Breast epithelium (tissue), 3 donors: Measurements from ENCODE around the gene PDLIM4.

Experiments
- CTCF ChIP-seq, 3 donors: fragments of 450-650 bp; IDR thresholded peaks; one replicate each; pipeline ENCODE4 v1.5.1; 2016 to 2017; ENCODE audit warnings: antibody characterized with exemption in 3 of 3, mild to moderate bottlenecking in 3 of 3, moderate library complexity in 3 of 3
- POLR2A ChIP-seq: fragments of 450-650 bp; IDR thresholded peaks from one replicate; pipeline ENCODE4 v1.6.1; 2016; ENCODE audit warnings: antibody characterized with exemption, mild to moderate bottlenecking, moderate library complexity
- POLR2AphosphoS5 ChIP-seq, 3 donors: sonication (generic); formaldehyde crosslinking; IDR thresholded peaks; one replicate each; pipeline ENCODE4 v1.6.1; 2017; ENCODE audit warnings: antibody characterized with exemption in 3 of 3

- TF ChIP-seq CTCF (IDR thresholded peaks at IDR 0.05): no peak
- no peak for TF ChIP-seq POLR2AphosphoS5 (IDR thresholded peaks at IDR 0.05)
- TF ChIP-seq POLR2A: no peak
Observed at GRCh38 chr5:132220491-132220890, 37.0 kb upstream of the PDLIM4 start.
